Panc1 (cell line): ENCODE results near the gene TMEM266. TPM values are rescaled to one million over a fixed set of nuclear protein-coding genes. Genes with fewer than 3 reads are reported as not detected.

Experiments
- ATAC-seq: fragments of 200-7000 bp; cut with Tn5 transposase; 2 replicates; pipeline ENCODE4 v1.9.1; 2020; ENCODE audit warnings: mild to moderate bottlenecking, moderate library complexity
- BruUV-seq: library from RNA; stranded (reverse); fragments of 400-500 nt; replicated peaks from 2 replicates; lab custom pipeline; 2021; lab: Mats Ljungman, UMichigan
- CTCF ChIA-PET: fragments of 300-600 bp; sonication (Branson Sonifier 250); formaldehyde crosslinking; loops from one replicate; lab custom pipeline; 2022; ENCODE audit warnings: antibody characterized with exemption; lab: Charles Lee
- POLR2A ChIA-PET: fragments of 300-600 bp; sonication (Branson Sonifier 250); formaldehyde crosslinking; loops from one replicate; lab custom pipeline; 2022; ENCODE audit warnings: antibody characterized with exemption; lab: Charles Lee
- DNase-seq: peaks from one replicate; pipeline ENCODE4 v3.0.0-alpha.2; 2010; ENCODE audit warnings: low read depth, low spot score
- H3K27ac ChIP-seq: 2 replicates; pipeline ENCODE4 v1.5.1; 2011; ENCODE audit warnings: mild to moderate bottlenecking, low read length, inconsistent platforms
- H3K27me3 ChIP-seq: fragments of 200-500 bp; sonication (Bioruptor generic); 2 replicates; pipeline ENCODE4 v1.6.0; 2014; ENCODE audit warnings: low read length, inconsistent platforms; ENCODE audit not compliant: control insufficient read depth, insufficient read depth
- H3K36me3 ChIP-seq: fragments of 200-500 bp; sonication (Bioruptor generic); 2 replicates; pipeline ENCODE4 v1.5.1; 2014; ENCODE audit warnings: inconsistent platforms, mild to moderate bottlenecking, low read length, moderate library complexity; ENCODE audit not compliant: control insufficient read depth, insufficient read depth
- H3K4me1 ChIP-seq: 2 replicates; pipeline ENCODE4 v1.5.1; 2011; ENCODE audit warnings: inconsistent platforms, mild to moderate bottlenecking, low read length, moderate library complexity; ENCODE audit not compliant: control insufficient read depth, insufficient read depth
- H3K4me3 ChIP-seq, 2 experiments: 2 replicates each; pipeline ENCODE4 v1.5.1; 2011 to 2012; ENCODE audit warnings: low read depth in 2 of 2, low read length in 2 of 2, mild to moderate bottlenecking in 2 of 2, inconsistent platforms in 1 of 2, moderate library complexity in 1 of 2
- H3K9me3 ChIP-seq: fragments of 200-500 bp; sonication (Bioruptor generic); 2 replicates; pipeline ENCODE4 v1.5.1; 2014; ENCODE audit warnings: low read depth, mild to moderate bottlenecking, inconsistent platforms, low read length, moderate library complexity; ENCODE audit not compliant: control insufficient read depth, insufficient read depth
- POLR2AphosphoS5 ChIP-seq: IDR thresholded peaks from 2 replicates; pipeline ENCODE4 v1.6.1; 2012; ENCODE audit warnings: mild to moderate bottlenecking, low read depth, low read length, moderate library complexity
- SIN3A ChIP-seq: IDR thresholded peaks from 2 replicates; pipeline ENCODE4 v1.6.1; 2012; ENCODE audit warnings: low read depth, mild to moderate bottlenecking, low read length, moderate library complexity, borderline replicate concordance; ENCODE audit not compliant: insufficient read depth
- TCF7L2 ChIP-seq: IDR thresholded peaks from 2 replicates; pipeline ENCODE4 v1.6.1; 2011; ENCODE audit warnings: mild to moderate bottlenecking, low read depth, low read length, inconsistent platforms
- in situ Hi-C: cut with HindIII; loops from 2 replicates; pipeline ENCODE4 v1.10.0; 2016; ENCODE audit warnings: low sequenced_read_pairs, low pct_unique_long_range_greater_than_20kb
- intact Hi-C: fragments of 100-400 bp; cut with micrococcal nuclease; formaldehyde crosslinking; loops from one replicate; pipeline ENCODE4 v1.10.0; 2022; ENCODE audit not compliant: unreplicated experiment
- total RNA-seq: library from RNA; stranded (reverse); gene quantifications from one replicate; pipeline ENCODE4 v1.2.1, GENCODE V29; 2021; ENCODE audit not compliant: unreplicated experiment
- TF ChIP-seq, protein P1 (sequence below), 2 experiments: IDR thresholded peaks; 2 replicates each; pipeline ENCODE4 v1.6.1; 2011 to 2012; ENCODE audit warnings: low read depth in 2 of 2, control low read depth in 1 of 2, low read length in 1 of 2, mild to moderate bottlenecking in 1 of 2, moderate library complexity in 1 of 2; ENCODE audit not compliant: insufficient read depth in 1 of 2
- TF ChIP-seq, protein P2 (sequence below): fragments of 450-650 bp; IDR thresholded peaks from 2 replicates; pipeline ENCODE4 v1.5.1; 2017; ENCODE audit warnings: mild to moderate bottlenecking

The TMEM266 gene
- total RNA-seq, 1 experiment from 2014 or later: 0.21 TPM

DNA sequence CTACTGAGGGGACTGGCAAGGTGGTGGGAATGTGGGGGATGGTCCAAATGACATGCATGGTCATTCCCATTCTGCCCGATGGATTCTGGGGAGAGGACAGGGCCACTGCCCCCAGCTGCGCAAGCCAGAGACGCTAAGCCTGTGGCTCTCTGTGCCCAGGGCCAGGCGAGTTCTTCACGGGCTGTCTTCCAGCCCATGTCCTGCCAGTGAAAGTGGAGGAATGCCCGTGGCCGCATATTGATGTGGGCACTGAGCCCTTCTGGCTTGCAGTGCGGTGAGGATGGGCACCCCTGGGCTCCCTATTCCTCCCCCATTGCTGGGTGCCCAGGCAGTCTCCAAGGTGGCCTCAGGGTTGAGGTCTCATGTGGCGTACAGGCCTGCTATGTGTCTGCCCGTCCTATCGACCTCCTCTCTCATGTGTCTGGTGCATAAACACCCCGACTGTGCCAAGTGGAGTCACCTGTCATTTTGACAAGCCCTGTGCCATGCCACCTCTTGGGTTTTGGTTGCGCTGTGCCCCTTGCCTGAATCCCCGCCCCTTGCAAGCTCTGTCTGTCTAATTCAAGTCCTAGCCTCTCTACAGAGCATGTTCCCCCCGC lies 116.8 kb downstream of the TMEM266 start:
- H3K36me3 ChIP-seq: no peaks in the 10 kb centered on the region
- ATAC-seq (no peak), DNase-seq (no peak)
- H3K4me3 ChIP-seq: no peak overlapping the region
- no peaks in the 10 kb centered on the region for H3K4me1 ChIP-seq
- in situ Hi-C loops (no loop called here), intact Hi-C loops (no loop called here)
- POLR2A ChIA-PET: no interaction called here
- no peaks in the 10 kb centered on the region for H3K9me3 ChIP-seq
- no peak overlapping the region for H3K27ac ChIP-seq
- TF ChIP-seq, protein P1, sequence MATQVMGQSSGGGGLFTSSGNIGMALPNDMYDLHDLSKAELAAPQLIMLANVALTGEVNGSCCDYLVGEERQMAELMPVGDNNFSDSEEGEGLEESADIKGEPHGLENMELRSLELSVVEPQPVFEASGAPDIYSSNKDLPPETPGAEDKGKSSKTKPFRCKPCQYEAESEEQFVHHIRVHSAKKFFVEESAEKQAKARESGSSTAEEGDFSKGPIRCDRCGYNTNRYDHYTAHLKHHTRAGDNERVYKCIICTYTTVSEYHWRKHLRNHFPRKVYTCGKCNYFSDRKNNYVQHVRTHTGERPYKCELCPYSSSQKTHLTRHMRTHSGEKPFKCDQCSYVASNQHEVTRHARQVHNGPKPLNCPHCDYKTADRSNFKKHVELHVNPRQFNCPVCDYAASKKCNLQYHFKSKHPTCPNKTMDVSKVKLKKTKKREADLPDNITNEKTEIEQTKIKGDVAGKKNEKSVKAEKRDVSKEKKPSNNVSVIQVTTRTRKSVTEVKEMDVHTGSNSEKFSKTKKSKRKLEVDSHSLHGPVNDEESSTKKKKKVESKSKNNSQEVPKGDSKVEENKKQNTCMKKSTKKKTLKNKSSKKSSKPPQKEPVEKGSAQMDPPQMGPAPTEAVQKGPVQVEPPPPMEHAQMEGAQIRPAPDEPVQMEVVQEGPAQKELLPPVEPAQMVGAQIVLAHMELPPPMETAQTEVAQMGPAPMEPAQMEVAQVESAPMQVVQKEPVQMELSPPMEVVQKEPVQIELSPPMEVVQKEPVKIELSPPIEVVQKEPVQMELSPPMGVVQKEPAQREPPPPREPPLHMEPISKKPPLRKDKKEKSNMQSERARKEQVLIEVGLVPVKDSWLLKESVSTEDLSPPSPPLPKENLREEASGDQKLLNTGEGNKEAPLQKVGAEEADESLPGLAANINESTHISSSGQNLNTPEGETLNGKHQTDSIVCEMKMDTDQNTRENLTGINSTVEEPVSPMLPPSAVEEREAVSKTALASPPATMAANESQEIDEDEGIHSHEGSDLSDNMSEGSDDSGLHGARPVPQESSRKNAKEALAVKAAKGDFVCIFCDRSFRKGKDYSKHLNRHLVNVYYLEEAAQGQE (IDR thresholded peaks at IDR 0.05; ENCODE audit: insufficient read depth in 1 of 2, low read depth in 2 of 2, low read length in 1 of 2): no peak
- no peak for TF ChIP-seq TCF7L2
- no peak for TF ChIP-seq SIN3A
- no peak for TF ChIP-seq POLR2AphosphoS5
- TF ChIP-seq, protein P2, sequence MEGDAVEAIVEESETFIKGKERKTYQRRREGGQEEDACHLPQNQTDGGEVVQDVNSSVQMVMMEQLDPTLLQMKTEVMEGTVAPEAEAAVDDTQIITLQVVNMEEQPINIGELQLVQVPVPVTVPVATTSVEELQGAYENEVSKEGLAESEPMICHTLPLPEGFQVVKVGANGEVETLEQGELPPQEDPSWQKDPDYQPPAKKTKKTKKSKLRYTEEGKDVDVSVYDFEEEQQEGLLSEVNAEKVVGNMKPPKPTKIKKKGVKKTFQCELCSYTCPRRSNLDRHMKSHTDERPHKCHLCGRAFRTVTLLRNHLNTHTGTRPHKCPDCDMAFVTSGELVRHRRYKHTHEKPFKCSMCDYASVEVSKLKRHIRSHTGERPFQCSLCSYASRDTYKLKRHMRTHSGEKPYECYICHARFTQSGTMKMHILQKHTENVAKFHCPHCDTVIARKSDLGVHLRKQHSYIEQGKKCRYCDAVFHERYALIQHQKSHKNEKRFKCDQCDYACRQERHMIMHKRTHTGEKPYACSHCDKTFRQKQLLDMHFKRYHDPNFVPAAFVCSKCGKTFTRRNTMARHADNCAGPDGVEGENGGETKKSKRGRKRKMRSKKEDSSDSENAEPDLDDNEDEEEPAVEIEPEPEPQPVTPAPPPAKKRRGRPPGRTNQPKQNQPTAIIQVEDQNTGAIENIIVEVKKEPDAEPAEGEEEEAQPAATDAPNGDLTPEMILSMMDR: no peak
- no TSS peak for BruUV-seq
- CTCF ChIA-PET: no interaction called here
- H3K27me3 ChIP-seq: no peaks in the 10 kb centered on the region

DNA sequence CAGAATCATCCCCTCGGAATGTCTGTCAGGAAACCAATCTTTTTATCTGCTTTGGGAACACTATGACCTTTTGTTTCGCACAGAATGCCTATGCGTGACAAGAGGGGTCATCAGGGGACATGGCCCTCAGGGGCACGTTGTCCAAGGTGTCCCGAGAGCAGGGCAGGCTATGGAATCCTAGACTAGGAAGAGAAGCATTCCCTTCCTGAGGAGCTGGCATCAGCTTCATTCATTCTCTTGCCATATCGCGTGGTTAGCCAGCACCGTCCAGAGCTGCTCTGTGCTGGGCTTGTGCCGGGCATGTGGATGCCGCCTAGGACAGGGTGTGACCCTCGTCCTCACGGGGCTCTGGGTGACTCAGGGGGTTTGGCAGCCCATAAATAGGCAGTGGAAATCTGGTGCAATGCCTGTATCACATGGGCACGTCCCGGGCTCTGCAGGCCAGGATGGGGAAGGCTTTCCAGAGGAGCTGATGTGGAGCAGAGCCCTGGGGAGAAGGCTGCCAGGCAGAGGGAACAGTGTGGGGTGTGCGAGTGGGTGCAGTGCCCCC lies 117.8 kb downstream of the TMEM266 start:
- DNase-seq (no peak), ATAC-seq (peak; percentile 67)
- Histone ChIP-seq H3K9me3 (no peaks in the 10 kb centered on the region), H3K27me3 (no peaks in the 10 kb centered on the region), H3K4me1 (no peaks in the 10 kb centered on the region), H3K4me3 (no peak overlapping the region), H3K27ac (no peak overlapping the region), H3K36me3 (no peaks in the 10 kb centered on the region)
- intact Hi-C loops (no loop called here), in situ Hi-C loops (no loop called here)
- TF ChIP-seq SIN3A (no peak), POLR2AphosphoS5 (no peak), TCF7L2 (no peak)
- TF ChIP-seq, protein P1 (IDR thresholded peaks at IDR 0.05; ENCODE audit: insufficient read depth in 1 of 2, low read depth in 2 of 2, low read length in 1 of 2): no peak
- TF ChIP-seq, protein P2: no peak
- ChIA-PET POLR2A (no interaction called here), CTCF (no interaction called here)
- no TSS peak for BruUV-seq
